ENCODE data around the gene ATN1.

DNA sequence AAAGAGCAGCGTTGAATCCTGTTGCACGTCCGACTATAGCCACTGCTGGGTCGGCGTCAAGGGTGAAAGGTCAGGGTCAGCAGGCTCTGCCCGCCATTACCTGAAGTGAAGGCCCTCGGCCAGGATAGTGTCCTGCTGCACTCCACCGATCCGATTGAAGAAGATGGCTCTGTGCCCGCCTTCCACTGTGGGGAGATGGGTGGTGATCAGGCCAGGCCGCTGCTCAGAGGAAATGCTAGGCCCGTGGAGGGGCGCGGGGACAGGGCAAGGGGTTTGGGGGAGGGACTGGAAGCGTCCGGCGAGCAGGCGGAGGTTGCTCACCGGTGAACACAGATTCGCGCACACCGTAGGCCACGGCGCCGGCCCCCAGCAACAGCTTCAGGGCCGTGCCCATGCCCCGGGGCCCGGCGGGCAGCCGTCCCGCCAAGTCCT is 42.4 kb downstream of the ATN1 start:
- no peak for TF ChIP-seq POLR2A (IDR thresholded peaks at IDR 0.05)
- TF ChIP-seq, protein P1, sequence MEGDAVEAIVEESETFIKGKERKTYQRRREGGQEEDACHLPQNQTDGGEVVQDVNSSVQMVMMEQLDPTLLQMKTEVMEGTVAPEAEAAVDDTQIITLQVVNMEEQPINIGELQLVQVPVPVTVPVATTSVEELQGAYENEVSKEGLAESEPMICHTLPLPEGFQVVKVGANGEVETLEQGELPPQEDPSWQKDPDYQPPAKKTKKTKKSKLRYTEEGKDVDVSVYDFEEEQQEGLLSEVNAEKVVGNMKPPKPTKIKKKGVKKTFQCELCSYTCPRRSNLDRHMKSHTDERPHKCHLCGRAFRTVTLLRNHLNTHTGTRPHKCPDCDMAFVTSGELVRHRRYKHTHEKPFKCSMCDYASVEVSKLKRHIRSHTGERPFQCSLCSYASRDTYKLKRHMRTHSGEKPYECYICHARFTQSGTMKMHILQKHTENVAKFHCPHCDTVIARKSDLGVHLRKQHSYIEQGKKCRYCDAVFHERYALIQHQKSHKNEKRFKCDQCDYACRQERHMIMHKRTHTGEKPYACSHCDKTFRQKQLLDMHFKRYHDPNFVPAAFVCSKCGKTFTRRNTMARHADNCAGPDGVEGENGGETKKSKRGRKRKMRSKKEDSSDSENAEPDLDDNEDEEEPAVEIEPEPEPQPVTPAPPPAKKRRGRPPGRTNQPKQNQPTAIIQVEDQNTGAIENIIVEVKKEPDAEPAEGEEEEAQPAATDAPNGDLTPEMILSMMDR (IDR thresholded peaks at IDR 0.05) = no peak
